Measurements from ENCODE around the gene KLRC1. TPM values are rescaled to one million over a fixed set of nuclear protein-coding genes. Genes with fewer than 3 reads are reported as not detected.

Gene KLRC1
- total and polyA plus RNA-seq, 9 of the 15 experiments (the other 6 are each of a cell fraction or from before 2014, with no cell fraction given): not detected

DNA sequence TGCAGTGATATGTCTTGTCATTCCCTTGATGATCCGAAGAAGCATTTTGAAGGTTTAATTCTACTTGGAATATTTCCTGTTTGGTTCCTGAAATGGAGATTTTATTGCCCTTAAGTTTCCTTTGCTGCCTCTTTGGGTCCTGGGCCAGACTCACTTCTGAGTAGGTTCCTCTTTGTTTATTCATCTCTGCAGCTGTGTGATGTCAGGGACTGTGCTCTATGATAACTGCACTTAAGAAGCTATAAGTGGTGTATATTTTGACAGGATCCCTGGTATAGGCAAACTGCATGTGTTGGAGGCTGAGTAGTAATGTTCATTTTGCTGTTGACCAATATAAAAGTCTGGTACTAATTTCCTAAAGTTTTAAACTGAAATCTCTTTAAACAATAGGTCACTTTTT is 43.8 kb downstream of the KLRC1 start, which contains the start of gene KLRC4:
Gene KLRC4 (minus strand): TSS at position 366 of the 400 bp plus-strand sequence. CDS start 182 bp downstream, at position 184.
- H2AFZ ChIP-seq (ENCODE audit: low read depth, low read length): peak within 1 kb of the TSS; percentile 53; the same call in 1 of the 2 replicates
- 30% methylated on average over 1 of the region's 1 CpG for WGBS (ENCODE audit: insufficient coverage, low coverage, missing lambda C conversion rate)
- H3K79me2 ChIP-seq (ENCODE audit: control insufficient read depth, insufficient read depth, low read length): no peaks in the 10 kb centered on the region
- intact Hi-C loops (cut with micrococcal nuclease) (no loop called here), in situ Hi-C loops (cut with MboI) (loop anchor here (5.0 kb wide), 1 partner anchor 48 kb away; no protein-coding TSS in a partner anchor)
- DNase-seq (ENCODE audit: extremely low read depth in 1 of 4, low spot score in 3 of 4): peak in 2 of 4 experiments; percentile 6 to 59
- ATAC-seq: peak; percentile 90
- H3K4me3 ChIP-seq: no peak within 1 kb of the TSS
- FAIRE-seq: peak; percentile 72
- H3K9me3 ChIP-seq (replicated peaks; ENCODE audit: control insufficient read depth, insufficient read depth, low read depth, low read length): no peaks in the 10 kb centered on the region
- peaks cover 0 to 3% of the 10 kb centered on the region in 2 experiments; a peak in 1 of 5 replicates for H3K4me1 ChIP-seq (replicated peaks in 1 of 2; ENCODE audit: control insufficient read depth in 2 of 2, insufficient read depth in 2 of 2, low read length in 2 of 2)
- H3K4me2 ChIP-seq (ENCODE audit: insufficient read depth, low read length): no peak within 1 kb of the TSS
- no peaks in the 10 kb centered on the region for H3K27me3 ChIP-seq (ENCODE audit: control insufficient read depth in 2 of 2, insufficient read depth in 2 of 2, low read length in 2 of 2)
- BruUV-seq (replicated peaks): no TSS peak
- H4K20me1 ChIP-seq (replicated peaks; ENCODE audit: control insufficient read depth, insufficient read depth, low read length): no peaks in the 10 kb centered on the region
- no peak within 1 kb of the TSS for H3K27ac ChIP-seq (ENCODE audit: extremely low read depth, low read depth, low read length)
- H3K9me1 ChIP-seq (ENCODE audit: control insufficient read depth, insufficient read depth, low read length): no peaks in the 10 kb centered on the region
- H3K36me3 ChIP-seq (ENCODE audit: control insufficient read depth, insufficient read depth, low read length): no peaks in the 10 kb centered on the region
- POLR2A ChIA-PET: no interaction called here
- no peak within 1 kb of the TSS for H3K9ac ChIP-seq (ENCODE audit: insufficient read depth in 1 of 2, low read depth in 2 of 2, low read length in 2 of 2)
- CTCF ChIA-PET (ENCODE audit: low intra/inter-chr PET ratio): no interaction called here
- 0 out of 2 replicates have a peak, but pooled peaks have one; percentile 18 for TF ChIP-seq ARID3A (IDR thresholded peaks at IDR 0.05; ENCODE audit: borderline replicate concordance, low read depth, low read length)
- no peak for TF ChIP-seq RB1 (IDR thresholded peaks at IDR 0.05; ENCODE audit: low read depth)
- TF ChIP-seq, protein P1, sequence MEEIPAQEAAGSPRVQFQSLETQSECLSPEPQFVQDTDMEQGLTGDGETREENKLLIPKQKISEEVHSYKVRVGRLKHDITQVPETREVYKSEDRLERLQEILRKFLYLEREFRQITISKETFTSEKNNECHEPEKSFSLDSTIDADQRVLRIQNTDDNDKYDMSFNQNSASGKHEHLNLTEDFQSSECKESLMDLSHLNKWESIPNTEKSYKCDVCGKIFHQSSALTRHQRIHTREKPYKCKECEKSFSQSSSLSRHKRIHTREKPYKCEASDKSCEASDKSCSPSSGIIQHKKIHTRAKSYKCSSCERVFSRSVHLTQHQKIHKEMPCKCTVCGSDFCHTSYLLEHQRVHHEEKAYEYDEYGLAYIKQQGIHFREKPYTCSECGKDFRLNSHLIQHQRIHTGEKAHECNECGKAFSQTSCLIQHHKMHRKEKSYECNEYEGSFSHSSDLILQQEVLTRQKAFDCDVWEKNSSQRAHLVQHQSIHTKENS (CRISPR knock-in tag; IDR thresholded peaks at IDR 0.05): no peak
- no peak for TF ChIP-seq TBP (optimal IDR thresholded peaks at IDR 0.05; ENCODE audit: low read depth, low read length)
- TF ChIP-seq, protein P2, sequence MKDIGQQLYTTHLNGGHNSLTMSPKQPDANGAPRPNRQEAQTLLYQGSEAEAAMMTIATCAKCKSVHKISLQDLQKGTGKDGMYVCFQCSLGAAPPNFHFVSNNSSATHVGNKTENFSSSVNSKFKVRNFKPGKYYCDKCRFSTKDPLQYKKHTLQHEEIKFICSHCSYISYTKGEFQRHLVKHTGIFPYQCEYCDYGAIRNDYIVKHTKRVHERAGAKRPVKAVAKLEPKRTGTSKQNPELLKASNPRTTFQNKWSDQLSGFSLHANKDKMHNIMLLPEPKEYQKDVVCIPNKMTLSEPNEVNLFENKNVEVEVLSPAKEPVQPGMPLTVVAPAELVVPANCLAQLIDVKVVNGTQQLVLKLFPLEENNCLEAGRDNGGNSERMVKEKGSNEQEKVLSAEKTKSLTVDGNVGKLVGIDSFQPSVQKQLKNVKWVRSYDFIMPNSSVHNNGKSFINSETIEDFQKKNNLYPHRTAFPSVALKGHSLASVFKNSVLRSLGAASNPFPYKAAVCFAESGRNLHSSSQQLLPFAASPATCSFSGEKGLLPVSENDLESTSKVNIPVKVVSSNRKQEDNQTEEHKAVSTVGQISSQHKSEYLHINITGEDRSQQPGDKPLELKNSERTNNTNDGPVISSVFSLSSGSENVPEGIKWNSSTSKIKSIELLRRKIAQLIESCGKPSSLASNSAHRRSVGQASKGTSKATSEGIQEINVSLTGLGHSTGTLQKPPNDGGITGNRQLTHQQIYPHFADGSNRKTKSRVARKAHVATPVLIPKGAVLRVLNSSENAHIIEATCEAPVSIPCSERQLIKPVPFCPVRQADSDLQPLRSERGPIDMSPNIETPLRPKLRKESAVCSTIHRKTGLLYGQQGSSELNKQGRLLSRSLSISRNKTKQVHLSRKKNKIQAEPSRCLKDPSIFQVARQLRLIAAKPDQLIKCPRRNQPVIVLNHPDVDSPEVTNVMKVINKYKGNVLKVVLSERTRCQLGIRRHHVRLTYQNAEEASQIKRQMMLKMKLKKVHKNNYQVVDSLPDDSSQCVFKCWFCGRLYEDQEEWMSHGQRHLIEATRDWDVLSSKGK (CRISPR knock-in tag; IDR thresholded peaks at IDR 0.05): no peak
- no peak for TF ChIP-seq ZFX (CRISPR knock-in tag; IDR thresholded peaks at IDR 0.05)
- no peak for TF ChIP-seq ZNF311 (CRISPR knock-in tag; IDR thresholded peaks at IDR 0.05)
- no peak for TF ChIP-seq TCF7 (IDR thresholded peaks at IDR 0.05; ENCODE audit: borderline replicate concordance)
- TF ChIP-seq HNRNPL (IDR thresholded peaks at IDR 0.05; ENCODE audit: low read depth, low read length): no peak
- no peak for TF ChIP-seq CSDE1 (IDR thresholded peaks at IDR 0.05)
- TF ChIP-seq PHB2 (IDR thresholded peaks at IDR 0.05; ENCODE audit: low read depth): no peak
- TF ChIP-seq RAD21 (CRISPR knock-in tag; conservative IDR thresholded peaks at IDR 0.05 in 1 of 2, IDR thresholded peaks at IDR 0.05 in 1 of 2): 0 out of 4 replicates have a peak, but pooled peaks of 1 of the 2 experiments have one; percentile 9
- no peak for TF ChIP-seq SAP30 (IDR thresholded peaks at IDR 0.05; ENCODE audit: borderline replicate concordance, insufficient read depth, low read depth, low read length, poor library complexity, severe bottlenecking)
- TF ChIP-seq, protein P3, sequence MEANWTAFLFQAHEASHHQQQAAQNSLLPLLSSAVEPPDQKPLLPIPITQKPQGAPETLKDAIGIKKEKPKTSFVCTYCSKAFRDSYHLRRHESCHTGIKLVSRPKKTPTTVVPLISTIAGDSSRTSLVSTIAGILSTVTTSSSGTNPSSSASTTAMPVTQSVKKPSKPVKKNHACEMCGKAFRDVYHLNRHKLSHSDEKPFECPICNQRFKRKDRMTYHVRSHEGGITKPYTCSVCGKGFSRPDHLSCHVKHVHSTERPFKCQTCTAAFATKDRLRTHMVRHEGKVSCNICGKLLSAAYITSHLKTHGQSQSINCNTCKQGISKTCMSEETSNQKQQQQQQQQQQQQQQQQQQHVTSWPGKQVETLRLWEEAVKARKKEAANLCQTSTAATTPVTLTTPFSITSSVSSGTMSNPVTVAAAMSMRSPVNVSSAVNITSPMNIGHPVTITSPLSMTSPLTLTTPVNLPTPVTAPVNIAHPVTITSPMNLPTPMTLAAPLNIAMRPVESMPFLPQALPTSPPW (CRISPR knock-in tag; IDR thresholded peaks at IDR 0.05): no peak
- no peak for TF ChIP-seq GABPB2 (CRISPR knock-in tag; conservative IDR thresholded peaks at IDR 0.05)
